Pons (tissue), 1 donor: ENCODE results near the gene KCNAB1.

Experiments used
- DNase-seq: peaks from one replicate; pipeline ENCODE4 v3.0.0-alpha.2; 2016; ENCODE audit warnings: low spot score

KCNAB1 gene

DNA sequence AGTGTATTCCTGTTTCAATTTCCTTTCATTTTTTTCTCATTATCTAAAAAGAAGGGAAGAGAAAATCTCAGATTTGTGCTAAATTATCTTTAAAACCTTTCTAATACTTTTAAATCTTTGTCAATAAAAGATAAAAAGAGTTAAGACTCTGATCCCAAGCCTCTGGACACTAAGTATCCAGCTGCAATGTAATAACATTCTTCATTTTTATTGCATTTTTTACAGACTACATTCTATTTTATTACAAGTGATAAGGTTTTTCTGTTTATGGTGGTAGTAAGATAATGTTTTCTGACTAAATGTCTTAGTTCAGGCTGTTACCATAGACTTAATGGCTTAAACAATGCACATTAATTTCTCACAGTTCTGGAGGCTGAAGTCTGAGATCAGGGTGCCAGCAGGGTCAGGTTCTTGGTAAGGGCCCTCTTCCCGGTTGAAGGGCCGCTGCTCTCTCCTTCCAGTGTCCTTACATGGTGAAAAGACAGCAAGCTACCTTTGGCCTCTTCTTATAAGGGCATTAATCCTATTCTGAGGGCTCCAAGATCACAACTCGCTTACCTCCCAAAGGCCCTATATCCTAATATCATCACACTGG is 19.7 kb downstream of the KCNAB1 start:
- no peak for DNase-seq

DNA sequence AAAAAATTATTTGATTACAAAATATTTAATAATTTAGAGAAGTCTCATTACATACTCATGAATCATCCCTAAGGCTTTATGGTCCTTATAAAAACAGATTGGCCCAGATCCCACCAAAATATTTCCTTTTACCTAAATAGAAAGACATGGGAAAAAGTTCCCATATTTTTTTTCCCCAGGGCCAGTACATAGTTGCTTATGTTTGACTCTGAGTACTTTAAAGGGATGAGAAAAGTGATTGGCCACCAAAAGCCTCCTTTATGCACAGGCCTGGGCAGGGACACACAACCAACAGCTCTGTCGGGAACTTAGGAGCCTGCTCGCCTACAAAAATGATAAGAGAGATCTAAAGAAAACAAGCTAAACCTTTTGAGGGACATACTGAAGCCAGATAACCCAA is 22.3 kb downstream of the KCNAB1 start:
- no peak for DNase-seq

DNA sequence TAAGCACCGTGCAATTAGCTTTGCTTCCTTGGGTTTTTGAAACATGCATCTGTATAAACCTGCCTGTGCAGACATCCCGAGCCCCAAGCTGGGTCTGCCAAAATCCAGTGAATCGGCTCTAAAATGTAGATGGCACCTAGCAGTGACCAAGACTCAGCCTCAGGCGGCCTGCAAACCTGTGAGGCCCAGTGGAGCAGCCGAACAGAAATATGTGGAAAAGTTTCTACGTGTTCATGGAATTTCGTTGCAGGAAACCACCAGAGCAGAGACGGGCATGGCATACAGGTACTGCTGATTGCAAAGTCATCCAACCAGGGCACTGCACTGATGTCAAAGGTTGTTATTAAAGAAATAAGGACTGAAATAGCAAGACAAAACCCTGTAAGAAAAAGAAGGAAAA is 22.8 kb downstream of the KCNAB1 start:
- DNase-seq = no peak

DNA sequence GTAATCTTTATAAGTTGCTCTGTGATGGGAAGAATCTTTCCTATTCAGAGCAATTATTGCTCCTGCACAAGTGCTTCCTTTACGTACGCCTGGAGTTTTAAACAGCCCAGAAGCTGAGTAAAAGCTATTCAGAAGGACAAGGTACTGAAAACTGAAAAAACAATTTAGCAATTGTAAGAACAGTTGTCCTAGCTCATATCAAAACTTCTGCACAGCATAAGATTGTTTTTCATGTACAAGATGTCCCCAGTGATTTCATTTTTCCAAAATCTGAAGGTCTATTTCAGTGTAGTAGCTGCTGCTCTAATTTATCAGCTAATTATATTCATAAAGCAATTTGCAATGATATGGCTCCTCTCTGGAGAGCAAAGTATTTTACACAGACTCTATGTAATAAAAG is 23.7 kb downstream of the KCNAB1 start:
- no peak for DNase-seq

DNA sequence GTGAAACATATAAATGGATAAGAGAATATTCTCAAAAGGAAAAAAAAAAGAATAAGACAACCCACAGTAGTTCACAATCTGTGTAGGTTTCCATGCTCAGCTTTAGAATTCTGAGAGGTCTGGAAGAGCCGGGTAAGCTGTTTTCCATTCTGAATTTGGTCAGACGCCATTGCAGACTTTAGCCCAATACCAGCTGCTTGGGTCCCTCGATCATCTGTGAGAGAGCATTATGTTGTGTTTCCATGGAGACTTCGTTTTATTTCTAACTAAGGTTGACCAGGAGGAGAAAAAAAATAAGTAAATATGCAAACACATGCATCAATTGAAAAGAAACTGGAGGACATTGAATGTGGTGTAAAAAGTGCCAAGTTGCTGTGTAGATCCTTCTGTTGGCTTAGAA is 25.5 kb downstream of the KCNAB1 start:
- DNase-seq = no peak

DNA sequence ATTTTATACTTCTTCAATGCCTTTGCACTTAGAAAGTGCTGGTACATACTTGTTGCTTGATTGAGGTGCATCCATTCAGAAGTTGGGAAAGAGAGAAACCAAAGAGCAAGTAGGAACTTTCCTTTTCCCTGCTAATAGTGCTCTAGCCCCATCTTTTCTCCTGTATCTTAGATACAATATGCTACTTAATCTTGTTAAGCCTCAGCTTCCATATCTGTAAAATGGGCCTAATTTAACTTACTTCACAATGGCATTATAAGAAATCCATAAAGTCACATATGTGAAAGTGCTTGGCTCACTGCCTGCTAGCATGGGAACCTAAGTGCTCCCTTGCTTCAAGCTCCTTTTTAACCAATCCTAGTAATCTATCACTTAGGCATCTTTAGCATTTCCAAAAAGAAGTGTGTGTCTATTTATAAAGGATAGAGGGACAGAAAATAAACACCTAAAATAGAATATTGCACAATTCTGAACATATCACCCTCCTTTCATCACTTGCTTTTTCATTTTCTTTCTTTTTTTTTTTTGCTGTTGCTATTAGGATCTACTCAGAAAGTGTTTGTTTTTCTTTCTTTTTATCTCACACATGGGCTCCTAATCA is 28.1 kb downstream of the KCNAB1 start:
- DNase-seq = no peak

DNA sequence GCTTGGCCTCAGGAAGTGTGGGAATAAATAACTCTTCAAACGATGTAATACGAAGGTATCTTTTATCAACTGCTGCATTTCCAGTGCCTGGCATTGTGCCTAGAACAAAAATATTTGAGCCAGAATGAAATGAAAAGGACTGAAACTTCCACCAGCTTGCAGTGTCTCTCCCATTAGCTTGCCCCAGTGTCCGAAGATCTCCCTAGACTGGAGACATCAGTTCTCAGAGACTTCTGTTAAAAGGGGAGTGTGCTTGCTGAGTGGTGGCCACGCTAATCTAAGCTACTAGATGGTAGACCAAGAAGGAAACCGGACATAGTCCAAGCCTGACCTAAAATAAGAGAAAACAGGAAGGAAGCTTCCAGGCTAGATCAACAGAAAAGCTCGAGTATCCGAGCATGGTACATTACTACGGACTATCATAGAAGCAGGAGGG is 28.6 kb downstream of the KCNAB1 start:
- peak; percentile 69 for DNase-seq

DNA sequence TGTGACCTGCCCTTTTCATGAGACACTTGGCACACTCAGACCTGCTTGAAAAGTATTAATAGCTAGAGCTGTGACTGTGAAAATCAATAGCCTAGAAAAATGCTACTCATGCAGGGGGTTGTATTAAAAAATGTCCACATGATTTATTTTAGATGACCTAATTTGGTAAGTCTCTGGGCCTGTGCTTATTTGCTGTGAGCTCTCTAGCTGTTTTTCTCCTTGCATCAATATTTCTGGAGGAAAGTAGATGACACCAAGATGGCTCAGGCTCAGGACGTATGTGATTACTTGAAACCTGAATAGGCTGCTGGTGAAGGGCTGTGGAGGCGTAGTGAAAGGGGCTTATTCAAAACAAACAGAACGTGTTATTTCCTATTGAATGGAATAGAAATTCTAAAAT is 29.5 kb downstream of the KCNAB1 start:
- peak; percentile 30 for DNase-seq

DNA sequence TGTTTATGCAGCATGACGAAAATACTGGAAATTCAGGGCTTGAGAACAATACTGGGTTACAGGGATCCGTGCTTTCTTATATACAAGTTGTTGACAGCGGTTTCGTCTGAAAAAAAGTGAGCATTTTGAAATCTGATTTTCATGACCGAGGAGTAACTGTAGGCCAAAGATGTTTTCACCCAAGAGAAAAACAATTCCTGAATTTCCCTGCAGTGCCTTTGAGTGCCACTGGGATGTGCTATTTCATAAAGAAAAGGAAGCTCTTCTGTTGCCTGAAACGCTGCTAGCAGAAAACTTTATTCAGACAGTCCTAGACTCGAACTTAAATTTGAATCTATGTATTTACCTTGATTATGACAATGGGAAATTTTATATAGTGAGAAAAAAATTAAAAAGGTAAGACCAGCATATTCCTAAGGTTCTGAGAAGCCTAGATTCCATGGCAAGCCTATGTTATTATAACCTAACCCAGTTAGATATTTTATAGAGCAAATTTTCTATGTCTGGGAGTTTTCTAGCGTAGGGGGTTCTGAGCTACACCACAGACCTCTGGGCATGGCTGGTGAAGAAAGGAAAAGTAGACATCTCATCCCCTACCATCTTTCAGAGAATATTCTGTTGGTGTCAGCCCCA is 30.2 kb downstream of the KCNAB1 start:
- DNase-seq = peak; percentile 91

DNA sequence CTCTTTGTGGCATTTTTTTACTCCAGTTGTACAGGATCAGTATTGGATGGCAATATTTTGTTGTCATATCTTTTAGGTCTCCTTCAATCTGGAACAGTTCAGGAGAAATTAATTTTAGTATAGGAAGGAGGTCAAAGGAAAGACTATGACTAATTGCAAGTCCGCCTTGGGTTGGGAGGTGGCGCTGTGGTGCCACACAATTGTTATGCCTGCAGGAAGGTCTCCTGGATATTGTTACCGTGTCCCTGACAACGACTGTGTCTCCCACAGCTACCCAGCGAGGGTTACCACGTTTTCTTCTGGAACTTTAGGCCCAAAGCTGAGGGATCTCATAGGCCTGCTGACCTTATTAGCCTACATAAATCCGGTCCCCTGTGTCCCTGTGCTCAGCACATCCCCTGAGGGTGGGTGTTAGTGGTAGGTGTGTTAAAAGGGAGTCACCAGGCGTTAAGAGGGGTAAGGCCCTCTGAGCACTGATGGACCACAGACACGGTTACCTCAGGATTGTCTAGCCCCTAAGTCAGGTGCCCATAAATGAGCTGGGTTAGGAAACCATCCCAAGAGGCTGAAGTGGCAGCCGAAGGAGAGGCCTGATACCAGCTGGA is 31.5 kb downstream of the KCNAB1 start:
- peak; percentile 57 for DNase-seq

DNA sequence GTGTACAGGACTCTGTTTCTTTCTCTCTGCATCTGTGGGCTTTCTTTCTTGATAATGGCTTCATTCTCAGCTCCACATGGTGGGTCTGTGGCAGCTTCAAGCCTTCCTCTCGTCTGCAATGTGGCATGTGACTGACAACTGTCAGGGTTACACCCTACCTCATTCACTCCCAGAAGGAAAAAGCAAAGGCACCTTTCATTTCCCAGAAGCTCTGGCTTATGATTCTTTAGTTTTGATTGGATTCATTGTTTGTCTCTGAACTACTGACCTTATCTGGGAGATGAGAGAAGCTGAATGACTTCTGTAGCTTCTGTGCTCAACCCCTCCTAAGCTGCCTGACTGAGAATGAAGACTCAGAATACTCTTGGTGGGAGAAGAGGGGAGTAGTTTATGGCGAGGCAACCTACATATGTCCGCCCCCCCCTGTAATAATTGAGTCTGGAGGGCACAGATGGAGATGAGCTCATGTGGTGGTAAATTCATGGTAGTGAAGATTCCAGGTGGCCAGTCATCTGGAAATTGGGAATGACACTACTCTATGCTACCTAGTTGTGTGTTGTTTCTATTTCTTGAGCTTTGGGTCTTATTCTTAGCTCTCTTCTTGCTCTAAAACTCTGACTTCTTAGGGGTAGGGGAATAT is 38.4 kb downstream of the KCNAB1 start:
- DNase-seq = no peak

DNA sequence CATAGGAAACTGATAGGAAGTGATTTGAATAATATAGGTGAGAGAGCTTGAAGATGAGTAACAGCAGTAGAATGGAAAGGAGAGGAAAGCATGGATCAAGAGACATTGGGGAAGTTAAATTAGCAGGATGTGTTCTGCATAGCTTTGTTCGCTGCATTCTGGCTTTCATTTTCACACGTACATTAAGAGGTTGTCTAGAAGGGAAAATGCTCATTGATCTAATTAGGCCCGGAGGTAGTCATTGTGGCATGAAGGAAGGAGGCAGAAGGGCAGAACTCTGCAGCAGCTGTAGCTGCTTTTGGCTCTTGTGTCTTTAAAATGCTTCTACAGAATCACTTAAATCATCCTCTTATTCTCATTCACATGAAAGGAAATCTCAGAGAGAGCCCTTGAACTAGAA is 40.3 kb downstream of the KCNAB1 start:
- no peak for DNase-seq

DNA sequence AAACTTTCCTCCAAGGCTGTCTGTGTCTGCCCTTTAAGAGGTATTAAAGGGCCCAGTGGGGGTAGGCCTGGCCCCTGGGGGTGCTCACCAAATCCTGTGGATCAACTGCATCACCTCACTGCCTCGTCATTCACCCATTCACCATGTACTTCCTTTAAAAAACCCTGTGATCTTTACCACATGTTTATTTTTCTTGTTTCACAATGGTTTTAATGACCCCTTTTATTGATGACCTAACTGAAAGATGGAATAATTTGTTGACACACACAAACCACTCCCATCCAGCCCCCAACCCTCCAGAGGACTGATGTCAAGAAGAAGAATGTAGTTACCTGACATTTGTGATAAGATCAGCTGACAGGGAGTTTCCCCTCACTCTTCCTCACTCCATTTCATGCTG is 40.8 kb downstream of the KCNAB1 start:
- DNase-seq = no peak

DNA sequence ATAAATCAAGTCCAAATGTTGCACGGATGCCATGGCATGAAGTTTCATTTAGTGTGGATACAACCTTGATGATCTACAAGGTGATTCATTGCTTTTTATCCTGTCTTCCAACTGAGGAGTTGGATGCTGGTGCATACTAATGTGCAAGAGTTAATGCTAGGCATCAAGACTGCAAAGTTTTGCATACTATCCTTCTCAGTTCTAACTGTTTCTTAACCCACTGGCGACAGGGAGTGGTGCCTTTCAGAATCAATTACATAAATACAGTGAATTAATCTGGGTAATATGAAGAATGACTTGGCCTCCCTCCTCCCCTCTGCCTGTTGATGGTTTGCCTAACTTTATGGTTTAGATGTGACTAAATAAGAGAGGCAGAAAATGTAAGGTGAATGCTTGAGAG is 43.5 kb downstream of the KCNAB1 start:
- DNase-seq = no peak

DNA sequence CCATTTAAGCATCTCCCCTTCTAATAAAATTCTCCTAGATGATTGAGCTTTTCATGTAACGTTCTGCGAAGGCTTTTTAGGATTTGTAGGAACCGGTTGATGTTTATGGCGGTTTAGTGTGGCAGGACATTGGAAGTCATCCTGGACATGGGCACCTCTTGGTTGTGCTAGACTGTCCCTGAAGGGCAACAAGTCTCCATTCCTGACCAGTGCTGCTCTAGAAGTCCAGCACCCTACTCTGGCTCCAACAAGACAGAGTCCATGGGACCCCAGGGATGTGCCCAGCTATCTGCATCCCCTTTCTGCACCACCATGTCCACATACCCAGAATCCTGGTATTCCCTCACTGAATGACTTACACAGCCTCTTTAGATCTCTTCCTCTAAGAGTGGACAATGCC is 46.4 kb downstream of the KCNAB1 start:
- DNase-seq = no peak

DNA sequence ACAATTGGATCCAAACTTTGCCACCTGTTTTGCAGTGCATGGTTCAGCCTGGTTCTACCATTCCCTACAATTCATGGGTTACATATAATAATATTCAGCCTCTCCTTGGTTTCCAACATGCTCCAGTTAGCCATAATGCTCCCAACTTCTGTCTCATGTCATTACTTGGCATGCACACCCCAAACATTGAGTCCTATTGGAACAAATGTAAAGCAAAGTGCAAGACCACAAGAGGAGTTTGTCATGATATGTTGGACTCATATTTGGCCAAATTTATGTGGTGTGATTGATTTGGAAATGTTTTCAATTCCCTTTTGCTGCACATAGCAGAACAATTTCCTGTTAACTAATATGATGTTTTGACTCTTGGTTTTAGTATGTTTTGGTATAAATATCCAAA is 50.2 kb downstream of the KCNAB1 start:
- DNase-seq = no peak

DNA sequence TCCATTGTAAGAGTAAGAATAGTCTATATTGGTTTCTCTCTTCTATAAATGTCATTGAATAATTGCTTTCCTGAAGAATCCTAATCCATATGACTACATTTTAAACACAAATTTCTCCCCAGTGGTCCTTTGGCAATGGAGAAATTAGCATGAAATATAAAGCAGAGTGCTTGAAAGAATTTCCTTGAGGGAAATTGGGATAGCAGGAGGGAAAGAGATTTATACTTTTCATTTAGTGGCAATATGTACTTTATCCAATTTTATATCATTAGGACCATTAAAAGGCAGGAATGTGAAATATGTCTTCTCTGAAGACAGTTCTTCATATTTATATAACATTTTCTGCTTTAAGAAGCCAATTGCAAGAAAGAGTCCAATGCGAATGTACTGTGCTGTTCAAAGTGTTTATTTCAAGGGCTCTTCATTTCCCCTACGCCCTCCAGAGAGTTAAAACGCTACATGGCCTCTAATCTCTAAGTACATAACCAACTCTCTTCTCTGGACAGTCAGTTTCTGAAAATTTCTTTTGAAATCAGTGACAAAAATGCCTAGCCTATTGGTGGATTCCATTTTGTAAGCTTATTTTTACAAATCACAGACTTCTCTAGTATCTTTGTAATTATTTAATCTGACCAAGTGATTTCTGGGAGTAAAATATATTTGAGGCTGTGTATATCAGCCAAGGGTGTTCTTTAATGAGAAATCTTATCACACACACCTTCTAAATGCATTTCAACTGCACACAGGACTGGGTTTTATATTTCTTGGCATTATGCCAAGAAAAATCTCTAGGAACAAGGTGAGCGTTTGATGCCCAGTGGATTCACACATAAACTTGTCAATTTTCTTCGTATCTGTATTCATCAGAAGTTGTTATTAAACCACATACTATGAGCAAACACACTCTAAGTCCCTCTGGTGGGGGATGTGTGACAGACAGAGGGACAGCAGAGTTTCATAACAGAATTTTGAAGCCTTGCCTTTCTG is 51.2 kb downstream of the KCNAB1 start:
- DNase-seq = no peak

DNA sequence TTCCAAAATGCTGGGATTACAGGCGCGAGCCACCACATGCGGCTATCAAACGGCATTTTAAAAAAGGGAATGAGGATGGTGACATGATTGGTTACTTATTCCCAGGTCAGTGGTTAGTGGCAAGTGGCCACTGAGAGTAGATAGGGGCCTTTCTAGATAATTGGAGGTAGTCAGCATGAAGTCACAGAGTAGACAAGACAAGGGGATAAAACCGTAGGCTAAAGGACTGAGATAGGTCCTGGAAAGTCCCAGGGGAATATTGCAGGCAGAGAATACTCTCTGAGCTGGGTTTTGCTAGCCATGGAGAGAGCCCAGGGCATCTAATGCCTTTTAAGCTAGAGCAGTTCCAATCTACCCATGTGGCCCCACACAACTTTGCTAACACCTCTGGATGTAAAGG is 52.2 kb downstream of the KCNAB1 start:
- no peak for DNase-seq

DNA sequence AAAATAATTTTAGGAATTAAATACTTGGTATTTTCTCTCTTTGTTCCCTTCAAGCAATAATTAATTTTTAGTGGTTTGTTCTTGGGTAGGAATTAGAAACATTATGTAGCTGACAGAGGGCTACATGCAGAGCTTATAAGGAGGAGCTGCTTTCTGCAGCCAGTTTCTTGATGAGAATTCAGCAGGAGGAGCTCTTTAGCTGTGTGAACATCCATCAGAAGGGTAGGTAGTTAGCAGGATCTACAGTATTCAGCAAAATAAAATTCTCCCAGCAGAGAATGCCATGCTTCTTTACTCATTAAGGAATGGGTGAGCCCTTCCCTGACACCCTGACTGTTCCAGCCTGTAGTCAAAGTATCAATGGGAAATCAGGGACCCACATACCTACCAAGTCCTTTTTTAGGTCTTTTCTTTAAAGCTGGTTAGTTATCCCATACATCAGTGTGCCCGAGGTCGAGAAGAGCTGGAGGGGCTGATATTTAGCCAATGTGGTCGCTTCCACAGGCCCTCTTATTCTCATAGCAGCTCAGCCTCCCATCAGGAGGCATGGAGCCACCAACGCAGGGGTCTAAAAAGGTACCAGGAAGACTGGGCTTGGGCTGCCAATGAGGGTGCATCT is 54.0 kb downstream of the KCNAB1 start:
- DNase-seq = peak; percentile 56

DNA sequence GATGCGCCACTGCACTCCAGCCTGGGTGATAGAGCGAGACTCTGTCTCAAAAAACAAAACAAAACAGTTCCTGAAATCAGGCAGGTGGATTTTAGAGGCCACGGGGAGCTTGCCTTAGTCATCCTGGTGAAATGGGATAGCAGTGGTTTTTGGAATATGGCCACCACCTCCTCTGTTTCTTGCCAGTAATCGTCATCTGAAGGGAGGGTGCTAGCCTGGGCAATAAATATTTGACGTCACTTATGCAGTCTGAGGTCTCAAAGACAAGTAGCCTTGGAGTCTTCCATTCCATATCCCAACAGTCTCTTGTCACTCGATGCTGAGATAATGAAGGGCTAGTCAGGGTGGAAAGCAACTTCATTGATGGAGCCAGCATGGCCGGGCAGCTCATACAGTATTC is 55.2 kb downstream of the KCNAB1 start:
- DNase-seq = no peak

DNA sequence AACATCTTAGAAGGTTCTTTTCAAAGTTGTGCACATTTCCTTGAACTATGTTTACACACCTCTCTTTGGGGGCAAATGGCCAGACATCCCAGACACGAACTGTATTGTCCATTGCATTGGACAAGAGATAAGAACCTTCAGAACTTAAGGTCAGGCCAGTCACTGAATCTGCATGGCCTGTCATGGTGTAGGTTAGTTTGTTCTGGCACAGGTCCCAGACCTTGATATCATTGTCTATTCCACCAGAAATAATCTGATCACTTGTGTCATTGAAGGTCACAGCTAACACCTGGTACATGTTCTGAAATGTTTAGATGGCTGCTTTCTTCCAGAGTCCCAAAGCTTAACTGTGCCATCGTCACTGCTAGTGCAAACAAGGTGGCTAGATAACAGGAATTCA is 55.7 kb downstream of the KCNAB1 start:
- no peak for DNase-seq
